WI38 (cell line): Measurements from ENCODE around the gene MAPK1IP1L.

Experiments used
- H3K4me3 ChIP-seq: 2 replicates; pipeline ENCODE4 v1.5.1; 2011; ENCODE audit warnings: low read depth, mild to moderate bottlenecking, control low read depth, low read length
- CTCF ChIP-seq: IDR thresholded peaks from 2 replicates; pipeline ENCODE4 v1.5.1; 2012; ENCODE audit warnings: low read depth, mild to moderate bottlenecking, control low read depth, low read length

Gene MAPK1IP1L

GRCh38 chr14:55045087-55045486, 6.4 kb upstream of the MAPK1IP1L start:
- TF ChIP-seq CTCF: no peak
- H3K4me3 ChIP-seq: no peak overlapping the region

GRCh38 chr14:55047301-55048053, 4.0 kb upstream of the MAPK1IP1L start:
- no peak for TF ChIP-seq CTCF
- H3K4me3 ChIP-seq: no peak overlapping the region

GRCh38 chr14:55048900-55049436, 2.5 kb upstream of the MAPK1IP1L start:
- no peak for TF ChIP-seq CTCF
- H3K4me3 ChIP-seq: no peak overlapping the region

- no peak for TF ChIP-seq CTCF
- H3K4me3 ChIP-seq: peak overlapping the region; percentile 97
These were observed 353 bp upstream of the MAPK1IP1L start for GRCh38 chr14:55051165-55051422.

GRCh38 chr14:55052269-55052930, 953 bp downstream of the MAPK1IP1L start:
- peak overlapping the region; percentile 97 for H3K4me3 ChIP-seq
- no peak for TF ChIP-seq CTCF

- peak overlapping the region; percentile 97 for H3K4me3 ChIP-seq
- TF ChIP-seq CTCF: no peak
These were observed 1.6 kb downstream of the MAPK1IP1L start for GRCh38 chr14:55053018-55053417.

GRCh38 chr14:55053500-55053899, 2.1 kb downstream of the MAPK1IP1L start:
- H3K4me3 ChIP-seq: no peak overlapping the region
- TF ChIP-seq CTCF: no peak
